Measurements from ENCODE around the gene CLEC1B.
"Not testable (repeated sequence)": the region's sequence is repeated elsewhere in the genome, so short reads cannot be mapped to it uniquely, and the experiment has no call there.

CLEC1B gene

GRCh38 chr12:9999016-9999415, at the start of gene CLEC1B:
TSS of gene CLEC1B (minus strand) at chr12:9999121. CDS start at chr12:9999100, 21 bp downstream.
- DNase-seq: no peak

- no peak for DNase-seq
These were observed 49.6 kb upstream of the CLEC1B start for GRCh38 chr12:10048526-10048925.

- DNase-seq: no peak
These were observed 43.2 kb upstream of the CLEC1B start for GRCh38 chr12:10042167-10042566.

GRCh38 chr12:10033783-10034545, 35.0 kb upstream of the CLEC1B start:
- DNase-seq: no peak

- DNase-seq: no peak
These were observed 32.9 kb upstream of the CLEC1B start for GRCh38 chr12:10031771-10032175.

- no peak for DNase-seq
These were observed 32.4 kb upstream of the CLEC1B start for GRCh38 chr12:10031321-10031720.

GRCh38 chr12:10030446-10030845, 31.5 kb upstream of the CLEC1B start, which contains the start of gene CLEC9A:
TSS of gene CLEC9A (plus strand) at chr12:10030682. CDS start at chr12:10052688, 22,006 bp downstream.
- no peak for DNase-seq

- DNase-seq: no peak
These were observed 28.8 kb upstream of the CLEC1B start for GRCh38 chr12:10027721-10028120.

- no peak for DNase-seq
These were observed 28.4 kb upstream of the CLEC1B start for GRCh38 chr12:10027311-10027710.

GRCh38 chr12:10026666-10027065, 27.7 kb upstream of the CLEC1B start:
- DNase-seq: not testable (repeated sequence)

- no peak for DNase-seq
These were observed 26.3 kb upstream of the CLEC1B start for GRCh38 chr12:10025236-10025635.

- DNase-seq: no peak
These were observed 22.4 kb upstream of the CLEC1B start for GRCh38 chr12:10021342-10021741.

GRCh38 chr12:10018386-10018785, 19.5 kb upstream of the CLEC1B start:
- DNase-seq: no peak

GRCh38 chr12:10016881-10017280, 18.0 kb upstream of the CLEC1B start:
- no peak for DNase-seq

GRCh38 chr12:10015450-10015849, 16.5 kb upstream of the CLEC1B start:
- no peak for DNase-seq

- DNase-seq: no peak
These were observed 13.9 kb upstream of the CLEC1B start for GRCh38 chr12:10012630-10013330.

- no peak for DNase-seq
These were observed 2.4 kb upstream of the CLEC1B start for GRCh38 chr12:10001171-10001776.

GRCh38 chr12:9992296-9992695, 6.6 kb downstream of the CLEC1B start:
- DNase-seq: no peak

- no peak for DNase-seq
These were observed 7.0 kb downstream of the CLEC1B start for GRCh38 chr12:9991876-9992275.

- no peak for DNase-seq
These were observed 18.8 kb downstream of the CLEC1B start for GRCh38 chr12:9980126-9980525.

- no peak for DNase-seq
These were observed 21.0 kb downstream of the CLEC1B start for GRCh38 chr12:9977916-9978315.

GRCh38 chr12:9976626-9977025, 22.3 kb downstream of the CLEC1B start:
- DNase-seq: not testable (repeated sequence)

GRCh38 chr12:9975614-9976013, 23.3 kb downstream of the CLEC1B start:
- DNase-seq: no peak

- DNase-seq: not testable (repeated sequence)
These were observed 24.2 kb downstream of the CLEC1B start for GRCh38 chr12:9974731-9975130.
